Testis (tissue), 3 donors: ENCODE results near the gene PLCB1. TPM values are rescaled to one million over a fixed set of nuclear protein-coding genes. Genes with fewer than 3 reads are reported as not detected.

Experiments used
- DNase-seq: peaks from one replicate; pipeline ENCODE4 v3.0.0-alpha.2; 2019
- H3K27ac ChIP-seq, 2 donors: fragments of 200-600 bp; sonication (generic); one replicate each; pipeline ENCODE4 v1.5.1; 2019
- H3K27me3 ChIP-seq: fragments of 200-600 bp; sonication (generic); one replicate; pipeline ENCODE4 v1.5.1; 2019
- H3K36me3 ChIP-seq: fragments of 200-600 bp; sonication (generic); one replicate; pipeline ENCODE4 v1.5.1; 2017; ENCODE audit warnings: low read depth; ENCODE audit errors: missing control alignments
- H3K4me1 ChIP-seq: fragments of 200-600 bp; sonication (generic); one replicate; pipeline ENCODE4 v1.5.1; 2019
- H3K4me3 ChIP-seq, 2 donors: fragments of 200-600 bp; sonication (generic); one replicate each; pipeline ENCODE4 v1.5.1; 2017 to 2019
- H3K9me3 ChIP-seq: fragments of 200-600 bp; sonication (generic); one replicate; pipeline ENCODE4 v1.5.1; 2017
- CTCF ChIP-seq, 3 experiments: fragments of 450-650 bp in 2 of 3; fragments of 200-600 bp in 1 of 3; sonication (generic) in 1 of 3; IDR thresholded peaks; one replicate each; pipeline ENCODE4 v1.5.1; 2016 to 2019; ENCODE audit warnings: antibody characterized with exemption in 3 of 3, mild to moderate bottlenecking in 2 of 3, moderate library complexity in 1 of 3
- POLR2A ChIP-seq: fragments of 450-650 bp; IDR thresholded peaks from one replicate; pipeline ENCODE4 v1.6.1; 2017; ENCODE audit warnings: antibody characterized with exemption, mild to moderate bottlenecking, moderate library complexity
- WGBS, 2 donors: methylation state at CpG; one replicate each; pipeline ENCODE4 v1.1.5; 2018; 5-methylcytosine and 5-hydroxymethylcytosine counted together
- intact Hi-C: fragments of 100-400 bp; cut with DNase I; formaldehyde crosslinking; loops from one replicate; pipeline ENCODE4 v1.15.1; 2023; ENCODE audit warnings: low total_unique reads
- polyA plus RNA-seq: library from polyadenylated mRNA; stranded (reverse); fragments of 350-450 nt; fragmentation: Illumina TruSeq; extraction: RNeasy Lipid Tissue Mini Kit (QIAGEN cat#74804); gene quantifications from one replicate; pipeline ENCODE4 v1.2.3, GENCODE V29; 2014; ENCODE audit warnings: low read depth, low replicate concordance; ENCODE audit not compliant: insufficient read depth
- total RNA-seq, 2 donors: library from RNA; depleted of rRNA; stranded (reverse); fragments of >200 nt; gene quantifications; one replicate each; pipeline ENCODE4 v1.2.3, GENCODE V29; 2016

Gene PLCB1
- total and polyA plus RNA-seq, 3 donors from 2014 or later, result 3.1 to 9.8 (median 8.2) TPM

GRCh38 chr20:8326899-8327298 lies 194.8 kb downstream of the PLCB1 start:
- TF ChIP-seq POLR2A, result no peak
- Histone ChIP-seq H3K4me3 (no peak overlapping the region), H3K27ac (no peak overlapping the region), H3K27me3 (no peaks in the 10 kb centered on the region), H3K4me1 (no peaks in the 10 kb centered on the region), H3K9me3 (no peaks in the 10 kb centered on the region), H3K36me3 (no peaks in the 10 kb centered on the region)
- intact Hi-C loops, result no loop called here
- no peak for DNase-seq
- 86 to 98% methylated on average over 4 to 5 of the region's 5 CpGs for WGBS, 2 donors

GRCh38 chr20:8328189-8328588 lies 196.1 kb downstream of the PLCB1 start:
- Histone ChIP-seq H3K36me3 (no peaks in the 10 kb centered on the region), H3K4me1 (no peaks in the 10 kb centered on the region), H3K9me3 (no peaks in the 10 kb centered on the region), H3K27ac (no peak overlapping the region), H3K27me3 (no peaks in the 10 kb centered on the region), H3K4me3 (no peak overlapping the region)
- WGBS, 2 donors, result 98 to 100% methylated on average over 1 of the region's 1 CpG
- no peak for TF ChIP-seq POLR2A
- no peak for TF ChIP-seq CTCF (IDR thresholded peaks at IDR 0.05)
- intact Hi-C loops, result no loop called here
- DNase-seq, result no peak

GRCh38 chr20:8330319-8330784 lies 198.3 kb downstream of the PLCB1 start:
- intact Hi-C loops, result no loop called here
- no peak for DNase-seq
- no peaks in the 10 kb centered on the region for H3K36me3 ChIP-seq
- no peak overlapping the region for H3K4me3 ChIP-seq
- TF ChIP-seq CTCF (IDR thresholded peaks at IDR 0.05) (no peak), POLR2A (no peak)
- WGBS, 2 donors, result 90 to 94% methylated on average over 3 of the region's 3 CpGs
- no peaks in the 10 kb centered on the region for H3K9me3 ChIP-seq
- no peaks in the 10 kb centered on the region for H3K4me1 ChIP-seq
- no peak overlapping the region for H3K27ac ChIP-seq
- H3K27me3 ChIP-seq, result no peaks in the 10 kb centered on the region

- 82% methylated on average over 3 of the region's 3 CpGs for WGBS, 2 donors
- H3K27me3 ChIP-seq, result no peaks in the 10 kb centered on the region
- TF ChIP-seq CTCF (IDR thresholded peaks at IDR 0.05), result no peak
- no peak for TF ChIP-seq POLR2A
- no peak overlapping the region for H3K4me3 ChIP-seq
- no peak overlapping the region for H3K27ac ChIP-seq
- no peaks in the 10 kb centered on the region for H3K4me1 ChIP-seq
- intact Hi-C loops, result no loop called here
- DNase-seq, result no peak
- no peaks in the 10 kb centered on the region for H3K9me3 ChIP-seq
- H3K36me3 ChIP-seq, result no peaks in the 10 kb centered on the region
These were observed 199.0 kb downstream of the PLCB1 start for GRCh38 chr20:8330785-8331695.

GRCh38 chr20:8331740-8332412 lies 199.8 kb downstream of the PLCB1 start:
- no peak overlapping the region for H3K27ac ChIP-seq
- no peak for DNase-seq

More at GRCh38 chr20:8331740-8332412, 199.8 kb downstream of the PLCB1 start:
- no peak overlapping the region for H3K4me3 ChIP-seq
- intact Hi-C loops, result no loop called here
- no peaks in the 10 kb centered on the region for H3K27me3 ChIP-seq
- no peaks in the 10 kb centered on the region for H3K4me1 ChIP-seq
- TF ChIP-seq POLR2A, result no peak
- no peak for TF ChIP-seq CTCF (IDR thresholded peaks at IDR 0.05)
- H3K36me3 ChIP-seq, result no peaks in the 10 kb centered on the region
- no peaks in the 10 kb centered on the region for H3K9me3 ChIP-seq
- 79 to 81% methylated on average over 6 of the region's 6 CpGs for WGBS, 2 donors
